ENCODE data around the gene SPATA32. TPM values are rescaled to one million over a fixed set of nuclear protein-coding genes. Genes with fewer than 3 reads are reported as not detected.
A peak's percentile ranks its signal among the peaks of the same experiment; 100 is the strongest.

The SPATA32 gene
- polyA plus RNA-seq, 4 donors, result 0.09 to 0.41 (median 0.17) TPM

DNA sequence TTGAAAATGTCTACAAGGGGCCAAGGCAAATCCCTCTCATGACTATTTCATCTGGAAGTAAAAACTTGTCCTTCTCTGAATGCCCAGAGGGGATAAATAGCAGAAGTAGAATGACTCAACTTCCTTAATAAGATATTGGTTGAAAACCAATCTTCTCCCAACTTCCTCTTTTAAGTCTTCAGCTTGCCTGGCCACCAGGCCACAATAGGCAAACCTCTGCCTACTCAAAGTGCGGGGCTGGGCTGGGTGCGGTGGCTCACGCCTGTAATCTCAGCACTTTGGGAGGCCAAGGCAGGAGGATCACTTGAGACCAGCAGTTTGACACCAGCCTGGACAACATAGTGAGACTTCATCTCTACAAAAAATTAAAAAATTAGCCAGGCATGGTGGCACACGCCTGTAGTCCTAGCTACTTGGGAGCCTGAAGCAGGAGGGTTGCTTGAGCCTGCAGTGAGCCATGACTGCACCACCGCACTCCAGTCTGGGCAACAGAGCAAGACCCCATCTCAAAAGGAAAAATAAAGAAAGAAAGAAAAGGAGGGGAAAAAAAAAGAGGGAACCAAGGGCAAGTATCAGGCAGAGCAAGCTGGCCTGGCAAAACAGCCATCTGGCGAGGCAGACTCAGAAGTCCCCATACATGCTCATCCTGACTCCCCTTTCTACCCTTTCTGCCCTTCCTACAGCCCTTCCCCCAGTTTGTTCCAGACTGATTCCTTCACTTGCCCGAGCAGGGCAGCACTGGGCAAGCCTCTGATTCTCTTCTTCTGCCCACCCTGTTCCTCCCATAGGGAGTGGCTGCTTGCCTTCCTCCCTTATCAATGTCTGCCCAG, 34.3 kb upstream of the SPATA32 start:
- no peak for DNase-seq (ENCODE audit: low read depth in 4 of 4, low spot score in 3 of 4)

DNA sequence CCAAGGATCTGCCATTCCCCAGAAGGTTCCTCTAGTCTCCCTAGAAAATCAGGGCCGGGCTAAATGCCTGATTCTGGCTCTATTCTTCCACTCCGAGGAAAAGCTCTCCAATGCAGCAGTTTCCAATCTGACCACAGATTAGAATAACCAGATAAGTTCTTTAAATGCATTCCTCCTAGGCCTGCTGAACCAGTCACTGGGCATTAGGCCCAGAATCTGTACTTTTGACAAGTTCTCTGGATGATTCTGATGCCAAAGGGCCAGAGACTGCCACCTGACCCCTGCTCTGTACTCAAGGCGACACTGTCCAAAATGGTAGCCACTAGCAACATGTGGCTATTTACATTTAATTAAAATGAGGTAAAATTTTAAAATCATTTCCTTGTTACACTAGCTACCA, 32.6 kb upstream of the SPATA32 start:
- no peak for DNase-seq (ENCODE audit: low read depth in 4 of 4, low spot score in 3 of 4)

DNA sequence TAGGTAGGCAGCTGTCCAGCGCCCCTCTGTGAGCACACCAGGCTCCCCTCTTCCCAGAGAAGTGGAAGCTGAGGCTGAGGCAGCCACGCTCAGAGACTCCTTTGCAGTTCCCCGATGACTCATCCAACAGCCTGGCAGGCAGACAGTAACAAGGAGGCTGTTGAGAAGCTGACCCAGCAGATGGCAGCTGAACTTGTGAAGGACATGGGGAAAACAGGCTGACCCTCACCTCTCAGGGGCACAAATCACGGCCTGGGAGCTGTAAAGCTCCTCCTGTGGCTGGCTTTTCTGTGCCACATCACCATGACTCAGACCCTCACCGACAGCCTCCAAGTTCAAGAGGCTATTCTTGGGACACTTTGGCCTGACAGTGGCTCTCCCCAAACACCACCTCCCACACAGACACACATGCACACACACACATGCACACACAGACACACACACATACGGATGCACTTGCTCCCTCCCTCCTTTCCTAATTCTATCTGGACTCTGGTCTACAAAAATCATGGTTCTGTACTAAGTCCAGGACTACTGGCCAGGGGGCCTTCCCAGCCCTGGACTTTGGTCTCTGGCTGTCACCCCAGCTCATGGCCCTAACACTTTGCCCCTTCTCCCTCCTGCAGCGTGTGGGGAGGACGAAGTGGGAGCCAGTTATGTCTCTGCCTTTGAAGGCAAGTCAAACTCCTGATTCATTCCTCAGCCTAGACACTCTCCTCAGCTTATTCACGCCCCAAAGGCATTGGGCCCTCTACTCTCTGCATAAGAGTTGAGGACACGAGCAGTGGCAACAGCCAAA, 31.7 kb upstream of the SPATA32 start:
- DNase-seq (ENCODE audit: low read depth in 4 of 4, low spot score in 3 of 4), result no peak

DNA sequence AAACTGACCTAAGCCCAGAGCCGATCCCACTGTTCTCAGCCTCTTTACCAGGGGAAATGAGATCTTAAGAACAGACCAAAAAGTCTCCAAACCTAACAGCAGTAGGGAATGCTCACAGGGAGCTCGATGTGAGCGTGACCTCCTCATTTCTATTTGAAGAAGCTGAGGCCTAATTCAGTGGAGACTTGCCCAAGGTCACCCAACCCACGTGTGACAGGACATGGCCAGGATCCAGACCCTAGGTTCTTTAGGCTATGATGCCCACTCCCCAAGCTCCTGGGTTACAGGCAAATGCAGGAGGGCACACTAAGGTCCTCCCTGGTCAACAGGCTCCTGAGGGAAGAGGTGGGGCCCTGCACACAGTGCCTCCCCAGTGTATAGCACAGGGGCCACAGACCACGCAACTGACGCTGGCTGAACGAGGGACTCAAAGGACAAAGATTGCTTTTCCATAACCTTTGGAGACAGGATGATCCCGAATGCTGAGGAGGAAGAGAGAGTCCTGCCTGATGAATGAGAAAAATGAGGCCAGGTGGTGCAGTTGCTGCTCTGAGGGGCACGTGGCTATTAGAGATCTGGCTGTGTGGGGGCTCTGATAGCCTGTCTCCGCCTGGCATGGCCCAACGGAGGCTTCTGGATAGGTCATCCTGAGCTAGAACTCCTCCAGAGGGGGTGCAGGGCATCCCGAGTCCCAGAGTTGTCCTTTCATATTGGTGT, 31.0 kb upstream of the SPATA32 start:
- no peak for DNase-seq (ENCODE audit: low read depth in 4 of 4, low spot score in 3 of 4)

DNA sequence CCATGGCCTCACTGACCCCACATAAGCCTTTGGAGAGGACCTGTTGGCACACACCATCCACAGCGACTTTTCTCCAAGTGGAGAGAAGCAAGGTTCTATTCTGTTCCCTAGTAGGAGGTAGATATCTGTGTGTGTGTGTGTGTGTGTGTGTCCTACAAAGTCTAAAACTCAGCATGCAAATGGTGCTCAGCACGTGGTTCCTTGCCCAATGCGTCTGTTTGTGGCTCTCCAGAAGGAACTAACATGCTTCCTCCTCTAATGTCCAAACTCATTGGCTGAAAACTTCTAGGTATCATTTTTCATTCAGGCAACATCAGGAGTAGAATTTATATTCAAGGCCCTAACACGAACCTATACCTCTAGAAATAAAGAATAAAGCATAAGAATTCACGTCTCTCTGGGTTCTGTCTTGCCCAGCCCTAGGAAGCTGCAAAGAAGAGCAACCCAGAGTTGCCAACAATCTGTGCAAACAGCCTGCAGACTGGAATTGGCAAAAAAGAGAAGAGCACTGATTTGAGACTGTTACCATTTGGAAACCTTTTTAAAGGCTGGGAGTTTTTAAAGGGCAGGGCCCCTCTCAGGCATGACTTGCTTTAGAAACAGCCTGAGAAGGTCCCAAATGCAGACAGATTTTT, 29.4 kb upstream of the SPATA32 start:
- no peak for DNase-seq (ENCODE audit: low read depth in 4 of 4, low spot score in 3 of 4)

DNA sequence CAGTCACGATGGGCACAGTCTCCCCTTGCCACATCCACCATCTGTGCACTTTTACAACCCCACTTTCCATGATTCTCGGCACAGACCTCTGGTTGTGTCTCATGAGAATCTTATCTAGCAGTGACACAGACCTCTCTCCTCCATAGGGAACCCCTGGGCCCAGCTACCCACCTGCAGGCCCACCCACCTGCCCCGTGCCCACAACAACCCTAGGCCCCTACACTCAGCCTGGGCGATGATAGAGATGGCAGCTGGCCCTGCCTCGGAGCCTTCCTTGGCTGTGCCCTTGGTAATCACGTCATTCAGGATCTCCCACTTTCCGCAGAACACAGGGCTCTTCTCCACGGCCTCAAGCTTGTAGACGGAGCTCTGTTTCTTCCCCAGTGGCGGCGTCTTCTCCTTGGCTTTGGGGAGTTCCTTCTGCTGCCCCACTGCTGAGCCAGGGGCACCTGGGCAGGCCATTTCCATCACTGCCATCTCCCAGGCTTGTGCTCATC, 28.4 kb upstream of the SPATA32 start:
- no peak for DNase-seq (ENCODE audit: low read depth in 4 of 4, low spot score in 3 of 4)

DNA sequence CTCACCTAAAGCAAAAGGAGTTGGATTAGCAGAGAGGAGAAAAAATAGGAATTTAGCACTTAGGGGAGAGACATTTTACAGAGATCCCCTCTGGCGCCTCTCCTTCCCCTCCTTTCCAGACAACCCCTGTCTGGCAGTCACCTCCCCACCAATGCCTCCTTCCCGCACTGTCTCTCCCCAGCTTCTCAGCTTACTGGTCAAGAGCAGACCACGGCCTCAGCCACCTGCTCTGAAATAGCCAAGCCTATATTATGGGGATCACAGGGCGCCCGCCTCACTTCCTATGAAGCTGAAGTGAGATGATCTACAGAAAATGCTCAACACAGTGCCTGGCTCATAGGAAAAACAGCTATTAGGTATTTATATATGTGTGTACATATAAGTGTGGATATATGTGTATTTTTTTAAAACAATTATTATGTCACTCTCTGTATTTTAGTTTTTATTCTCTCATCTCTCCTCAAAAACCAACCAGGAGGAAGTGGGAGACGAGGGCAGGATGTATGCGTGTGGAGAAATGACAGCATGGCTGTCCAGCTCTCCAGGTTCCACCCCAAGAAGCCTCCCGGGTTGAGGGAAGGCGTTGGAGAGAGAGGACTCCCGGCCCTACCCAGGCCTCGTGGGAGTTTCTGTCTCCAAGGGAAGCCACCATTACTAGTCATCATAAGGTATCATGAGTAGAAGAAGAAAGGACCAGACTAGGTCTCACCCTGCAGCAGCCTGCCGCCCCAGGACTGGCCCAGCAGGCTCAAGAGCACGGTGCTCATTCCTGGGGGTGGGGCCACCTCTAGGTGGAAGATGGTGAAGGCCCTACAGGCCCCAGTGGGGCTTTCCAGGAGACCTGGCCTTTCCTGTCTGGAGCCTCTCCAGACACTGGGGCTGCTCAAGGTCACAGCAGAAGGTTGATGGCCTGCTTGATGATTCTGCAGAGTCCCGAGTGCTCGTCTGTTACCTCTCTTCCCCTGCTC, 27.7 kb upstream of the SPATA32 start:
- DNase-seq (ENCODE audit: low read depth in 4 of 4, low spot score in 3 of 4), result no peak

DNA sequence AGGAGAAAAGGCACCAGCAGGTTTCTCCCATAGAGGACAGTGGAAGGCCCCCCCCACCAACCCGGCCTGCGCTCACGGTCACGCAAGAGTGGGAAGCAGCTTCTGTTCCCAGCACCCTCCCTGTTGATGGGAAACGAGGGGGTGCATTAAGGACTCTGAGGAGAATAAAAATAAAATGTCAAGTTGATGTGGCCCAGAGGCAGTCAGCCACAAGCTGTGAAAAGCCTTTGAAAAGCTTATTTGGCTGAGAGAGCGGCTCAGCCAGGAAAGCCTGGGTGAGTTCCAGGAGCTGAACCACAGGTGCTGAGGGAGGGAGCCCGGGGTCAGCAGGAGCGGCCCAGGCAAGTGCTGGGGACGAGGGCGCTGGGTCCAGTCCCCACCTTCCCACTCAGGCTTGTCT, 26.9 kb upstream of the SPATA32 start:
- no peak for DNase-seq (ENCODE audit: low read depth in 4 of 4, low spot score in 3 of 4)

DNA sequence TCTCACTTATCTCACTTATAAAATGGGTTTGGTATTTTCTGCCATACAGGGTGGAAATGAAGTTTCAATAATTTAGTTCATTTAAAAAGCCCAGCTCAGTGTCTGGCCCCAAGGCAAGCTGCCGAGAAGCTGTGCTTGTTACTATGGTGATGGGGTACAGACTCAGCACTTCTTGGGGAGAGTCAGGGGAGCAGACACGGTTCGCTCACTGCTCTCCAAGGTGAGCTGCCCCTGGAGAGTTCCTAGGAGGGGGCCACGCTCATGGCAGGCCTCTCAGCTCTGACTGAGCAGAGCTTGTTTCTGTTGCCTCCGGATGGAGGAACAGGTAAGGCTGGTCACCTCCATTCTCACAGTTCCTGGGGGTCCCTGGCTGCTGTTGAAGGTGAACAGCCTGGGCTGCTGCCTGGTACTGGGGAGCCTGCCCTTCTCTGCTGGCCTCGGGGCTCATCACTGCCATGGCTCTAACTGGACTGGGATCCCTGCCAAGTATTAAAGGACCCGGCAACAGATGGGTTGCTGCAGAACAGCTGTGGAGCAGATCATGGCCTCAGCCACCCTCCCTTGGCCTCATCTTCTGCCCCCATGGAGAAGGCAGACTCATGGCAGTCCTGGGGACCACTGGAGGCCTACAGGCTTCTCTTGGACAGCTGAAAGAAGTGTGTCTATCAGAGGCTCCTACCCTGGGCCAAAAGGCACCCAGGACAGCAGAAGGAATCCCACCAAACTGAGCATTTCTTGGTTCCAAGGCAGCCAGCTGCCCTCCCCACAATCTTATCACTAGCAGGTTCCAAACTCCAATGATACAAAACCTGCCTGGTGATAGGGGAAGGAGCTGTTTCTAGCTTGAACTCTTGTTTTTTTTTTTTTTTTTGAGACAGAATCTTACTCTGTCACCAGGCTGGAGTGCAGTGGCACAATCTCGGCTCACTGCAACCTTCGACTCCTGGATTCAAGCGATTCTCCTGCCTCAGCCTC, 25.9 kb upstream of the SPATA32 start:
- DNase-seq (ENCODE audit: low read depth in 4 of 4, low spot score in 3 of 4), result no peak

DNA sequence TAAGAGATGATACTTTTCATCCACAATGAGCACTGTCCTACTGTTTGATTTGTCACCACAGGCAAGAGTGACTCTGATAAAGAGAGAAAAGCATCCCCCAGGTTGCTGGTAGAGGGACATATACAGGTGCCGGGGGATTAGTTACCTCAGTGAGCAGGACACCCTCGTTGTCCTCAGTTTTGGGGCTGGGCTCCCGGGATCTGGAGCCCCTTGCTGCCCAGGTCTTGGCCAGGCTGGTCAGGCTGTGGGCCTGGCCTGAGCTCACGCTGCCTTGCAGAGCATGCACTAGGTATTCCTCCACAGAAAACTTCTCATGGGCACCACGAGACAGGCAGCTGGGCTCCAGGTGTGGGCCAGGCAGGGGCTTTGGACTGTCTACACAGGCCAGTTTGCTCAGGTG, 24.4 kb upstream of the SPATA32 start:
- DNase-seq (ENCODE audit: low read depth in 4 of 4, low spot score in 3 of 4), result no peak

DNA sequence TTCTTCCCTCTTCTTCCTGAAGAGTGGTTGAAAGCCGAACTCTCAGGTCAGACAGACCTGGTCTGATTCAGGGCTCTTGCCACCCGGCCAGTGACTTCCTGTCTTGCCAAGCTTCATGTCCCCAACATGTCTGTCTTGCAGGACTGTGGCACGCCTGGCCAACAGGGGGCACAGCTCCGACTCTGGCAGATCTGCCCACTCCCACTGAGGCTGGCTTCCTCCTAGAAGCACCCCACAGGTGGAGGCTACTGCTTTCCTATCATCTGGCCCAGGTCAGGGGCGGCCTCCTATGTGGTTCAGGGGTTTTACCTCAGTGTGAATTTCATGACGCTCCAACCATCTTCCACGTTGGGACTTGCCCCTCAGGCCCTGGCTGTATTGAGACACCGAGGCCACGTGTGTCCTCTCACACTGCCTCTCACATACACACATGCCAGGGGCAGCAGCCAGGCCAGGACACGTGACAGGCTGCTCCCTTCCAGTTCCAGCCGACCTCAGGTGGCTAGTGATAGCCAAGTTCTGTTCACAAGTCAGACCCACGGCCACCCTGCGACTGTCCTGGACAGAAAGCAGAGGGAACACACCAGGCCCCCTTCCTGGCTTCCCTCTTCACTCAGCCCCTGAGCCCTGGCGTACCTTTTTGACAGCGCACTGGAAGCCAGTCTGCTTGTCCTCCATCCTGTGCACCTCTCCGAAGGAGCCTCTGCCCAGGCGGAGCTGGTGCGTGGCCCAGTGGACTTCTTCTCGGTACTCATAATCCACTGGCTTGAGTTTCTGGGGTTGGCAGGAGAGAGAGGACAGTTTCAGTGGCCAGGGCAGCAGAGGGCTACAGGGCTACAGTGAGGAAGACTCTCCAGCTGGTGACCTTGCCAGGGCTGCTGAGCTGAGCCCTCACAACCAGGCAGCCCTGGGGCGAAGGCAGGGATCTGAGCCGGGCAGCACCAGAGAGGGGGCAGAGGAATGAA, 22.6 kb upstream of the SPATA32 start:
- DNase-seq (ENCODE audit: low read depth in 4 of 4, low spot score in 3 of 4), result no peak

DNA sequence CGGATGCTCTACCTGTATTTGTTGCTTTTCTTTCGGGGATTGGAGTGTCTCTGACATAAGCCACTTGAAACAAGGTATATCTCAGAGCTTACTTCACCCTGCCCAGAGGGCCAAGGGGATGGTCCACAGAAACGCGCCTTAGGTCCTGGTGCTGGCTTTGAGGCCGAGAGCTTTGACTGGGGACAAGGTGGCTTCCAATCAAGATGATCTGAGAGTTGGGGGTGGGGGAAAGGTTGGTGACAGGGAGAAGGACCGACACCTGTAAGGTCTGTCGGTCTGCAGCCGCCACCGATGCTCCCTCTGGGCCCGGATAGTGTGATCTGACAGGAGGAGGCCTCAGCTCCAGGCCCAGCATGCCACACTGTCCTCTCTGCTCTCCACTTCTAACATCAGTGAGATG, 21.8 kb upstream of the SPATA32 start:
- DNase-seq (ENCODE audit: low read depth in 4 of 4, low spot score in 3 of 4), result no peak

DNA sequence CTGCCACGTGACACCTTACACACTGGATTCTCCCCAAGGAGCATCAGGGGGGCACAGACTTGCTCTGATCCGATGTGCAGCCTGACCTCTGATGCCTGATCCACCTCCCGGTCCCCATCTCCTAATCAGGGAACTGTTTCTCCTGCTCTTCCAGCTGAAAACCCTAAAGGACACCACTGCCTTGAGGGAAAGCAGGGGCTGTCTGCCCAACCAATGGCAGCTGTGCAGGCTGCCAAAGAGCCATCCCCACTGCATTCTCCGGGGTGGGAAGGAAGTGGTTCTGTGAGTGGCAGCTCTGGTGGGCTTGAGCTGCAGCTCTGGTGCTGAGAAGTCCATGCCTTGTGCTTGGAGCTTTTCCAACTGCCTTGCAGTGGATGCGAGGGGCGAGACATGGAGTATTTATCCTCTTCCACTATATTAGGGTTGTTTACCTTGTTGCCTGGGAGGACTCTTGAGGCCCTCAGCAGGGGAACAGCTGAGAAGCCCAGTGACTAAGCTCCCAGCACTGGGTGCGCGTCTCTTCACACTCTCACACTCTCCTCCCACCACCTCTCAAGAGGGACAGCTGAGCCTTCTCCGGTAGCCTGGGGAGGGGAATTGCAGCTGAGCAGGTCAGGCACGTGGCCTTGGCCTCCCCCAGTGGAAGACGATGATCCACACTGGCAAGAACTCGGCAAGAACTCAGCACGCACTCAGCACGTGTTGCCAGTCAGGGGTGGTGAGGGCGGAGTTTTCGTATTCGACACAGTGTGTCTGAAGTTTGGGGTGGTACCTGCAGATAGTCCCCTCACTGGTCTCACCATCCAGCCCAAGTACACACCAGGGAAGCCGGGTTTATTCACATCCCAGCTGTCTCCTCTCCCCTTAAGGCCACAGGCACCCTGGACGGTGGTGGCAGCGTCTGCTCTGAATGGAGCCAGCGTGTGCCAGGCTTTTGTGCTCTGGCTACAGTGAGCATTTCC, 21.1 kb upstream of the SPATA32 start:
- no peak for DNase-seq (ENCODE audit: low read depth in 4 of 4, low spot score in 3 of 4)

DNA sequence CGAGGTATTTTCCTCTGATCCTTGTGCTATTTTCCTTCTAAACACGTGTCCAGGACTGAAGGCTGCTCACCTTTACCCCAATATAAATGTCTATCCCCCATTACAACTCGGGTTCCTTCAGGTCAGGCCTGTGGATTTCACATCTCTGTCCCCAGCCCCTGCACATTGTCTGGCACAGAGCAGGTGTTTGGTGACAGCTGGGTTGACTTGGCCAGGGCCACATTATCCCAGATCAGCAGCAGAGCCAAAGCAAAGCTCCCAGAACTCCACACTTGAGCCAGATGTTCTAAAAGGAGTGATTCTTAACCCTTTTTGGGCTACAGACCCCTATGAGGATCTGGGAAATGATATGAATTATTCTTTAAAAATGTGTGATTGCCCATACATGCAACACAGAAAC, 18.0 kb upstream of the SPATA32 start:
- no peak for DNase-seq (ENCODE audit: low read depth in 4 of 4, low spot score in 3 of 4)

DNA sequence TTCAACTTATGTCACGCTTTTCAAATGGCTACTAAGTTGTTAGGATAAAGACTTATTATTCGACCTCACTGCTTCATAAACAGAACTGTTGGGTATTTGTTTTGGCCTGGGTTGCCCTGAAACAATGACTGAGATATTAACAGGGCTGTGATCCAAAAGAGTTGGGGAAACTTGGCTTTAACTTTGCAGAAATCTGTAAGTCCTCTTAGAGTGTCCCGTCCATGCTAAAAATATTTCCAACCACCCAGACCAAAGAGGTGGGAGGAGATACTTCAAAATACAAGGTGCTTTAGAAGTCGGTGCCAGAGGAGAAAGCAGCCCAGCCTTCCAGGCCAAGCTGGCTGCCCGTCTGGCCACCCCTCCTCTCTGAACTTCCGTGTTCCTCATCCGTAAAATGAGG, 16.1 kb upstream of the SPATA32 start:
- DNase-seq (ENCODE audit: low read depth in 4 of 4, low spot score in 3 of 4), result no peak

DNA sequence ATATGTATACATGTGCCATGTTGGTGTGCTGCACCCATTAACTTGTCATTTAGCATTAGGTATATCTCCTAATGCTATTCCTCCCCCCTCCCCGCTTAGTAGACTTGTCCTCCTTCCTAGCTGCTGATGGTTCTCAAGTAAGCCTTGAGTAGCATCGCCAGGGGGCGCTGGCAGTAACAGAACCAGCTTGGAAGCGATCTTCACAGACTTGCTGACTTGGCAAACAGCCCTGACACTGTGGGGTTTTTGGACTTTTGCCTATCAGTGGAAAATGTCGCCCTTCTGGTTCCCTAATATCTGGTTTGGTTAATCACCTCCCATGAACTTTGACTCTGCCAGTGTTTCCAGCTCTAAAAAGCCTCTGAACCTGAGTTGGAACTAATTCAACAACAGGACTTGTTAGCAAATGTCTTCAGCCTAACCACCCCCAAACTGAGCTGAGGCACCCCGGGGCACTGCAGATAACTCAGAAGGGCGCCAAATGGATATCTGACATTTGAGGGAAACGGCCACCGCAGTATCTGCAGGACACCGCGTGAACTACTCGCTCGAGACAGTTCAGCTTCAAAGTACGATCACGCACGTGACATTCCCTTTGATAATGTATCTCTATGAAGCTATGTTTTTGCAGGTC, 15.4 kb upstream of the SPATA32 start:
- DNase-seq (ENCODE audit: low read depth in 4 of 4, low spot score in 3 of 4), result peak; percentile 73 to 84 (median 81)

All from left renal pelvis (tissue), 4 donors.